Activated CD4-positive, alpha-beta T cell treated with anti-CD3 and anti-CD28 coated beads, Interleukin-2, Interleukin-6, amounts not matched to agents 100 ng/mL and 50 ng/mL, durations not matched to agents 16 hours and 8 hours (primary cell): ENCODE results near the gene SAMD14.

ENCODE experiments used
- DNase-seq: peaks from one replicate; pipeline ENCODE4 v3.0.0-alpha.2; 2020

SAMD14 gene

GRCh38 chr17:50132104-50132794, 2.3 kb upstream of the SAMD14 start:
- no peak for DNase-seq

- no peak for DNase-seq
These were observed 772 bp upstream of the SAMD14 start for GRCh38 chr17:50130559-50131305.

- DNase-seq: no peak
These were observed 620 bp downstream of the SAMD14 start for GRCh38 chr17:50129353-50129727.

- DNase-seq: no peak
These were observed 1.3 kb downstream of the SAMD14 start for GRCh38 chr17:50128441-50129352.

GRCh38 chr17:50127697-50128361, 2.1 kb downstream of the SAMD14 start:
- DNase-seq: no peak

GRCh38 chr17:50125420-50125997, 4.5 kb downstream of the SAMD14 start:
- no peak for DNase-seq

GRCh38 chr17:50123649-50124349, 6.2 kb downstream of the SAMD14 start:
- DNase-seq: no peak

GRCh38 chr17:50122945-50123344, 7.0 kb downstream of the SAMD14 start:
- DNase-seq: no peak

GRCh38 chr17:50120475-50121253, 9.3 kb downstream of the SAMD14 start:
- no peak for DNase-seq

- no peak for DNase-seq
These were observed 11.1 kb downstream of the SAMD14 start for GRCh38 chr17:50118828-50119218.

- DNase-seq: no peak
These were observed 11.7 kb downstream of the SAMD14 start for GRCh38 chr17:50118076-50118827.

GRCh38 chr17:50117202-50118051, 12.5 kb downstream of the SAMD14 start:
- DNase-seq: peak; percentile 65

GRCh38 chr17:50115756-50116155, 14.2 kb downstream of the SAMD14 start:
- no peak for DNase-seq

GRCh38 chr17:50114849-50115357, 15.1 kb downstream of the SAMD14 start:
- DNase-seq: peak; percentile 68

- DNase-seq: no peak
These were observed 15.6 kb downstream of the SAMD14 start for GRCh38 chr17:50114401-50114800.

GRCh38 chr17:50113624-50114320, 16.2 kb downstream of the SAMD14 start:
- no peak for DNase-seq

- DNase-seq: no peak
These were observed 17.3 kb downstream of the SAMD14 start for GRCh38 chr17:50112694-50113093.
